ENCODE results near the gene MXD3. TPM values are rescaled to one million over a fixed set of nuclear protein-coding genes. Genes with fewer than 3 reads are reported as not detected.

MXD3 gene
- total RNA-seq, 1 donor from 2014 or later, result 17.3 TPM

DNA sequence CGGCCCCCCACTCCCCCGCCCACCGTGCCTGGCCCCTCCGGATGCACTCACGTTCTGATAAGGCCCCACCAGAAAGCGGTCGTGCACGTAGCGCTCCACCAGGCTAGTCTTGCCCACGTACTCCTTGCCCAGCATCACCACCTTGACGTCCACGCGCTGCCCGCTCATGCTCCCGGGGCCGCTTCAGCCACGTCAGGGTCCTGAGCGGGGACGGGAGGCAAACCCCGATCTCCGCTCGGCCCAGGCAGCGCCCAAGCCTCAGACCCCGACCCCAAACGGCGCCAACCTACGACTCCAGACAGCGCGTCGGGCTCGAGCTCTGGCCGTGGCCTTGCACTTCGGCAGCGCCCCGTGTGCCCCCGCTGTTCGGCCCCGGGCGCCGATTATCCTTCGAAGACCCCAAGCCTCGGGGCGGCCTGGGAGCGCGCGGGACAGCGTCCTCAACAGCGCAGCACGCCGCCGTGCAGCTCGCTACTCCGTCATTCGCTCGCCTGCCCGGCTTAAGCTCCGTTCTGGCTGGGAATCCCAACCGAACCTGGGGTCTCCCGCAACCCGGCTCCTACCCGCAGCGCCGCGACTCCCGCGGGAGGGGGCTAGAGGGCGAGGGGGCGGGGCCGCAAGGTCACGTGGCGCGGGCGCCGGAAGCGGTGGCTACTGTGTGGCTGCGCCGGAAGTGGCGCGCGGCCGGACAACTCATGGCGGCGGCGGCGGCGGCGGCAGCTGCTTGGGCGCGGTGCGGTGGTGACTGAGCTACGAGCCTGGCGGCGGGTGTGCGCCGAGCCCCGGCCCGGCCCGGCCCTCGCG, 8.4 kb downstream of the MXD3 start, which contains the start of the genes PRELID1 and RAB24:
TSS of gene PRELID1 (plus strand) at position 679 of the 804 bp plus-strand sequence. CDS start 187 bp downstream, outside the sequence.
TSS of gene RAB24 (minus strand) at position 599 of the 804 bp plus-strand sequence. CDS start at position 168, 431 bp downstream.
- peaks cover 20% of the 10 kb centered on the region for H3K4me1 Mint-ChIP-seq (ENCODE audit: low read depth, unreplicated experiment)
- H3K27ac Mint-ChIP-seq (ENCODE audit: unreplicated experiment), result peak within 1 kb of the TSS; percentile 90
- TF ChIP-seq, protein P1, sequence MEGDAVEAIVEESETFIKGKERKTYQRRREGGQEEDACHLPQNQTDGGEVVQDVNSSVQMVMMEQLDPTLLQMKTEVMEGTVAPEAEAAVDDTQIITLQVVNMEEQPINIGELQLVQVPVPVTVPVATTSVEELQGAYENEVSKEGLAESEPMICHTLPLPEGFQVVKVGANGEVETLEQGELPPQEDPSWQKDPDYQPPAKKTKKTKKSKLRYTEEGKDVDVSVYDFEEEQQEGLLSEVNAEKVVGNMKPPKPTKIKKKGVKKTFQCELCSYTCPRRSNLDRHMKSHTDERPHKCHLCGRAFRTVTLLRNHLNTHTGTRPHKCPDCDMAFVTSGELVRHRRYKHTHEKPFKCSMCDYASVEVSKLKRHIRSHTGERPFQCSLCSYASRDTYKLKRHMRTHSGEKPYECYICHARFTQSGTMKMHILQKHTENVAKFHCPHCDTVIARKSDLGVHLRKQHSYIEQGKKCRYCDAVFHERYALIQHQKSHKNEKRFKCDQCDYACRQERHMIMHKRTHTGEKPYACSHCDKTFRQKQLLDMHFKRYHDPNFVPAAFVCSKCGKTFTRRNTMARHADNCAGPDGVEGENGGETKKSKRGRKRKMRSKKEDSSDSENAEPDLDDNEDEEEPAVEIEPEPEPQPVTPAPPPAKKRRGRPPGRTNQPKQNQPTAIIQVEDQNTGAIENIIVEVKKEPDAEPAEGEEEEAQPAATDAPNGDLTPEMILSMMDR (IDR thresholded peaks at IDR 0.05; ENCODE audit: partially characterized antibody, unreplicated experiment), result peak; percentile 34
- H3K27me3 Mint-ChIP-seq (ENCODE audit: unreplicated experiment), result peaks cover 26% of the 10 kb centered on the region
- H3K9me3 Mint-ChIP-seq (ENCODE audit: unreplicated experiment), result peaks cover 9% of the 10 kb centered on the region
- no peaks in the 10 kb centered on the region for H3K36me3 Mint-ChIP-seq (ENCODE audit: unreplicated experiment)
- peak; percentile 97 for DNase-seq
- H3K4me3 Mint-ChIP-seq (ENCODE audit: unreplicated experiment), result peak within 1 kb of the TSS; percentile 97

GRCh38 chr5:177302354-177303110, 9.2 kb downstream of the MXD3 start:
- DNase-seq, result no peak
- H3K27me3 Mint-ChIP-seq (ENCODE audit: unreplicated experiment), result peaks cover 26% of the 10 kb centered on the region
- H3K27ac Mint-ChIP-seq (ENCODE audit: unreplicated experiment), result no peak overlapping the region
- H3K4me1 Mint-ChIP-seq (ENCODE audit: low read depth, unreplicated experiment), result peaks cover 20% of the 10 kb centered on the region
- peak overlapping the region; percentile 86 for H3K4me3 Mint-ChIP-seq (ENCODE audit: unreplicated experiment)
- no peaks in the 10 kb centered on the region for H3K36me3 Mint-ChIP-seq (ENCODE audit: unreplicated experiment)
- TF ChIP-seq, protein P1 (IDR thresholded peaks at IDR 0.05; ENCODE audit: partially characterized antibody, unreplicated experiment), result no peak
- peaks cover 9% of the 10 kb centered on the region for H3K9me3 Mint-ChIP-seq (ENCODE audit: unreplicated experiment)

GRCh38 chr5:177301503-177302165, 10.1 kb downstream of the MXD3 start:
- H3K36me3 Mint-ChIP-seq (ENCODE audit: unreplicated experiment), result no peaks in the 10 kb centered on the region
- no peak overlapping the region for H3K27ac Mint-ChIP-seq (ENCODE audit: unreplicated experiment)
- TF ChIP-seq, protein P1 (IDR thresholded peaks at IDR 0.05; ENCODE audit: partially characterized antibody, unreplicated experiment), result no peak
- peaks cover 20% of the 10 kb centered on the region for H3K4me1 Mint-ChIP-seq (ENCODE audit: low read depth, unreplicated experiment)
- H3K9me3 Mint-ChIP-seq (ENCODE audit: unreplicated experiment), result peaks cover 9% of the 10 kb centered on the region
- peaks cover 28% of the 10 kb centered on the region for H3K27me3 Mint-ChIP-seq (ENCODE audit: unreplicated experiment)
- DNase-seq, result no peak
- peak overlapping the region; percentile 86 for H3K4me3 Mint-ChIP-seq (ENCODE audit: unreplicated experiment)

- Mint-ChIP-seq H3K4me3 (ENCODE audit: unreplicated experiment) (peak overlapping the region; percentile 20), H3K27me3 (ENCODE audit: unreplicated experiment) (peaks cover 29% of the 10 kb centered on the region), H3K4me1 (ENCODE audit: low read depth, unreplicated experiment) (peaks cover 20% of the 10 kb centered on the region), H3K9me3 (ENCODE audit: unreplicated experiment) (peaks cover 11% of the 10 kb centered on the region), H3K27ac (ENCODE audit: unreplicated experiment) (no peak overlapping the region), H3K36me3 (ENCODE audit: unreplicated experiment) (no peaks in the 10 kb centered on the region)
- TF ChIP-seq, protein P1 (IDR thresholded peaks at IDR 0.05; ENCODE audit: partially characterized antibody, unreplicated experiment), result no peak
- DNase-seq, result no peak
Observed at GRCh38 chr5:177300951-177301350, 10.7 kb downstream of the MXD3 start.
